Naive B cell (primary cell): ENCODE data around the gene POT1. TPM values are rescaled to one million over a fixed set of nuclear protein-coding genes. Genes with fewer than 3 reads are reported as not detected.

Source experiments
- ATAC-seq, 2 donors: fragments of 150-1000 bp; cut with Tn5 transposase; 2 replicates each; pipeline ENCODE4 v1.10.0; 2021; ENCODE audit warnings: low read depth in 2 of 2, mild to moderate bottlenecking in 2 of 2, moderate library complexity in 2 of 2
- DNase-seq: peaks from one replicate; pipeline ENCODE4 v3.0.0; 2022
- H3K27ac Mint-ChIP-seq, 6 donors: one replicate each; pipeline ENCODE4 v1.8.0; 2020 to 2022; ENCODE audit warnings: mild to moderate bottlenecking in 6 of 6, mixed read lengths in 6 of 6, moderate library complexity in 5 of 6, inconsistent platforms in 2 of 6
- H3K27me3 Mint-ChIP-seq, 3 donors: one replicate each; pipeline ENCODE4 v1.8.0; 2021 to 2022; ENCODE audit warnings: mixed read lengths in 3 of 3, mild to moderate bottlenecking in 1 of 3
- H3K36me3 Mint-ChIP-seq, 2 donors: one replicate each; pipeline ENCODE4 v1.8.0; 2020 to 2022; ENCODE audit warnings: mixed read lengths in 2 of 2, inconsistent platforms in 1 of 2, mild to moderate bottlenecking in 1 of 2
- H3K4me1 Mint-ChIP-seq, 3 donors: one replicate each; pipeline ENCODE4 v1.8.0; 2020 to 2022; ENCODE audit warnings: mixed read lengths in 3 of 3, inconsistent platforms in 1 of 3, mild to moderate bottlenecking in 1 of 3, moderate library complexity in 1 of 3
- H3K4me3 Mint-ChIP-seq, 8 donors: one replicate each; pipeline ENCODE4 v1.8.0; 2020 to 2022; ENCODE audit warnings: mild to moderate bottlenecking in 8 of 8, mixed read lengths in 8 of 8, moderate library complexity in 8 of 8, inconsistent platforms in 2 of 8
- H3K9me3 Mint-ChIP-seq, 7 donors: one replicate each; pipeline ENCODE4 v1.8.0; 2020 to 2022; ENCODE audit warnings: mixed read lengths in 7 of 7, mild to moderate bottlenecking in 5 of 7, inconsistent platforms in 2 of 7, moderate library complexity in 1 of 7
- polyA plus RNA-seq, 6 donors: library from polyadenylated mRNA; unstranded; fragments of 300-500 nt; fragmentation: Illumina TruSeq; gene quantifications; one replicate each; pipeline ENCODE4 v1.2.3, GENCODE V29; 2021; ENCODE audit warnings: low read depth in 6 of 6

POT1 gene
- polyA plus RNA-seq, 6 donors from 2014 or later = 16.5 to 28.2 (median 19.6) TPM

- DNase-seq = no peak
These were observed 36.3 kb downstream of the POT1 start for GRCh38 chr7:124893140-124893827.

GRCh38 chr7:124887247-124887646 lies 42.4 kb downstream of the POT1 start:
- Mint-ChIP-seq H3K27ac (no peak overlapping the region), H3K36me3 (peaks cover 16 to 17% of the 10 kb centered on the region in 2 donors), H3K27me3 (no peaks in the 10 kb centered on the region), H3K4me3 (no peak overlapping the region), H3K9me3 (no peaks in the 10 kb centered on the region), H3K4me1 (no peaks in the 10 kb centered on the region)
- DNase-seq (no peak), ATAC-seq (no peak)

More at GRCh38 chr7:124893140-124893827, 36.3 kb downstream of the POT1 start:
- no peak for ATAC-seq
- Mint-ChIP-seq H3K9me3 (no peaks in the 10 kb centered on the region), H3K36me3 (peaks cover 30 to 38% of the 10 kb centered on the region in 2 donors), H3K4me1 (no peaks in the 10 kb centered on the region), H3K27me3 (no peaks in the 10 kb centered on the region), H3K4me3 (no peak overlapping the region), H3K27ac (no peak overlapping the region)

GRCh38 chr7:124881981-124882380 lies 47.6 kb downstream of the POT1 start:
- no peak for DNase-seq
- H3K27me3 Mint-ChIP-seq = no peaks in the 10 kb centered on the region
- ATAC-seq = no peak
- peaks cover 5 to 7% of the 10 kb centered on the region in 2 donors for H3K36me3 Mint-ChIP-seq
- no peaks in the 10 kb centered on the region for H3K4me1 Mint-ChIP-seq
- no peak overlapping the region for H3K4me3 Mint-ChIP-seq
- H3K27ac Mint-ChIP-seq = no peak overlapping the region
- H3K9me3 Mint-ChIP-seq = no peaks in the 10 kb centered on the region

GRCh38 chr7:124879771-124880170 lies 49.9 kb downstream of the POT1 start:
- Mint-ChIP-seq H3K4me3 (no peak overlapping the region), H3K4me1 (no peaks in the 10 kb centered on the region), H3K36me3 (peaks cover 5 to 8% of the 10 kb centered on the region in 2 donors), H3K9me3 (no peaks in the 10 kb centered on the region), H3K27me3 (no peaks in the 10 kb centered on the region), H3K27ac (no peak overlapping the region)
- no peak for ATAC-seq
- no peak for DNase-seq

GRCh38 chr7:124879103-124879502 lies 50.5 kb downstream of the POT1 start:
- H3K27me3 Mint-ChIP-seq = no peaks in the 10 kb centered on the region
- DNase-seq (no peak), ATAC-seq (no peak)
- no peaks in the 10 kb centered on the region for H3K9me3 Mint-ChIP-seq
- H3K27ac Mint-ChIP-seq = no peak overlapping the region
- H3K4me3 Mint-ChIP-seq = no peak overlapping the region
- H3K4me1 Mint-ChIP-seq = no peaks in the 10 kb centered on the region
- H3K36me3 Mint-ChIP-seq = peaks cover 5 to 8% of the 10 kb centered on the region in 2 donors

- no peak overlapping the region for H3K27ac Mint-ChIP-seq
- ATAC-seq (no peak), DNase-seq (no peak)
- peaks cover 0 to 4% (median 0%) of the 10 kb centered on the region in 3 donors for H3K4me1 Mint-ChIP-seq
- H3K36me3 Mint-ChIP-seq = peaks cover 5 to 16% of the 10 kb centered on the region in 2 donors
- no peaks in the 10 kb centered on the region for H3K27me3 Mint-ChIP-seq
- H3K9me3 Mint-ChIP-seq = no peaks in the 10 kb centered on the region
- peak overlapping the region in 1 of 8 donors; percentile 83 for H3K4me3 Mint-ChIP-seq
These were observed 54.9 kb downstream of the POT1 start for GRCh38 chr7:124874644-124875163.

- H3K27ac Mint-ChIP-seq = peak overlapping the region in 4 of 6 donors; percentile 33 to 86 (median 62)
- H3K36me3 Mint-ChIP-seq = peaks cover 0 to 12% of the 10 kb centered on the region in 2 donors
- H3K4me1 Mint-ChIP-seq = no peaks in the 10 kb centered on the region
These were observed 71.9 kb downstream of the POT1 start for GRCh38 chr7:124857672-124858235.

GRCh38 chr7:124856299-124856888 lies 73.2 kb downstream of the POT1 start:
- Mint-ChIP-seq H3K4me3 (no peak overlapping the region), H3K36me3 (peaks cover 0 to 9% of the 10 kb centered on the region in 2 donors), H3K27ac (peak overlapping the region in 4 of 6 donors; percentile 0 to 87 (median 30)), H3K9me3 (no peaks in the 10 kb centered on the region), H3K4me1 (no peaks in the 10 kb centered on the region), H3K27me3 (no peaks in the 10 kb centered on the region)
- no peak for DNase-seq
- ATAC-seq = no peak

More at GRCh38 chr7:124857672-124858235, 71.9 kb downstream of the POT1 start:
- Mint-ChIP-seq H3K4me3 (no peak overlapping the region), H3K9me3 (no peaks in the 10 kb centered on the region), H3K27me3 (no peaks in the 10 kb centered on the region)
- ATAC-seq (no peak), DNase-seq (no peak)

GRCh38 chr7:124843336-124843735 lies 86.3 kb downstream of the POT1 start:
- H3K4me3 Mint-ChIP-seq = no peak overlapping the region
- peaks cover 6 to 21% of the 10 kb centered on the region in 2 donors for H3K36me3 Mint-ChIP-seq
- no peaks in the 10 kb centered on the region for H3K4me1 Mint-ChIP-seq
- peak overlapping the region in 1 of 6 donors; percentile 84 for H3K27ac Mint-ChIP-seq
- DNase-seq (no peak), ATAC-seq (no peak)
- no peaks in the 10 kb centered on the region for H3K27me3 Mint-ChIP-seq
- peaks cover 0 to 1% (median 0%) of the 10 kb centered on the region in 7 donors for H3K9me3 Mint-ChIP-seq

- Mint-ChIP-seq H3K27ac (no peak overlapping the region), H3K36me3 (peaks cover 6 to 12% of the 10 kb centered on the region in 2 donors), H3K4me3 (no peak overlapping the region), H3K27me3 (no peaks in the 10 kb centered on the region), H3K4me1 (no peaks in the 10 kb centered on the region), H3K9me3 (peaks cover 0 to 1% (median 0%) of the 10 kb centered on the region in 7 donors)
- DNase-seq (no peak), ATAC-seq (no peak)
These were observed 89.2 kb downstream of the POT1 start for GRCh38 chr7:124840435-124840834.

GRCh38 chr7:124839687-124840086 lies 89.9 kb downstream of the POT1 start:
- no peaks in the 10 kb centered on the region for H3K27me3 Mint-ChIP-seq
- H3K4me3 Mint-ChIP-seq = no peak overlapping the region
- peaks cover 0 to 15% of the 10 kb centered on the region in 2 donors for H3K36me3 Mint-ChIP-seq
- H3K4me1 Mint-ChIP-seq = no peaks in the 10 kb centered on the region
- ATAC-seq (no peak), DNase-seq (no peak)
- H3K9me3 Mint-ChIP-seq = peaks cover 0 to 1% (median 0%) of the 10 kb centered on the region in 7 donors
- peak overlapping the region in 2 of 6 donors; percentile 2 to 50 for H3K27ac Mint-ChIP-seq

GRCh38 chr7:124836173-124836572 lies 93.5 kb downstream of the POT1 start:
- ATAC-seq = no peak

GRCh38 chr7:124818807-124819206 lies 110.8 kb downstream of the POT1 start:
- H3K4me1 Mint-ChIP-seq = no peaks in the 10 kb centered on the region

More at GRCh38 chr7:124836173-124836572, 93.5 kb downstream of the POT1 start:
- H3K27ac Mint-ChIP-seq = no peak overlapping the region
- H3K9me3 Mint-ChIP-seq = no peaks in the 10 kb centered on the region
- H3K4me3 Mint-ChIP-seq = no peak overlapping the region
- DNase-seq = no peak
- no peaks in the 10 kb centered on the region for H3K4me1 Mint-ChIP-seq
- H3K36me3 Mint-ChIP-seq = peaks cover 8 to 16% of the 10 kb centered on the region in 2 donors
- H3K27me3 Mint-ChIP-seq = no peaks in the 10 kb centered on the region

More at GRCh38 chr7:124818807-124819206, 110.8 kb downstream of the POT1 start:
- peaks cover 0 to 5% of the 10 kb centered on the region in 2 donors for H3K36me3 Mint-ChIP-seq
- no peaks in the 10 kb centered on the region for H3K27me3 Mint-ChIP-seq
- DNase-seq = no peak
- H3K27ac Mint-ChIP-seq = no peak overlapping the region
- no peak overlapping the region for H3K4me3 Mint-ChIP-seq
- peaks cover 0 to 10% (median 0%) of the 10 kb centered on the region in 7 donors for H3K9me3 Mint-ChIP-seq
- no peak for ATAC-seq
